K562 (cell line): ENCODE measurements around the gene HSPH1. TPM values are rescaled to one million over a fixed set of nuclear protein-coding genes. Genes with fewer than 3 reads are reported as not detected.

Experiments used
- ATAC-seq: fragments of 200-7000 bp; cut with Tn5 transposase; 3 replicates; pipeline ENCODE4 v1.9.1; 2020; ENCODE audit warnings: moderate library complexity
- BruUV-seq: library from RNA; stranded (reverse); fragments of 400-500 nt; replicated peaks from 2 replicates; lab custom pipeline; 2021; lab: Mats Ljungman, UMichigan
- CTCF ChIA-PET: fragments of 300-600 bp; formaldehyde crosslinking; extraction: SDS; loops from one replicate; lab custom pipeline; 2021; ENCODE audit warnings: low intra/inter-chr PET ratio; lab: Yijun Ruan, JAX
- POLR2A ChIA-PET: fragments of 300-600, 350-650 bp; sonication (Branson Sonifier 250); formaldehyde crosslinking; extraction: SDS; loops from one replicate; lab custom pipeline; 2021; ENCODE audit warnings: antibody characterized with exemption, inconsistent platforms; lab: Yijun Ruan, JAX
- DNase-seq, 4 experiments: peaks; one replicate each; pipeline versions ENCODE4 v3.0.0 to v3.0.0-alpha.2; 2011 to 2018; ENCODE audit warnings: low spot score in 3 of 4, mixed read lengths in 3 of 4; ENCODE audit errors: extremely low read depth in 1 of 4
- FAIRE-seq: peaks from 2 replicates; lab custom pipeline; 2011; peaks lifted over from hg19 to GRCh38; lab: Jason Lieb, UNC
- H2AFZ ChIP-seq: 2 replicates; pipeline ENCODE4 v1.6.0; 2011; ENCODE audit warnings: low read depth, low read length, control low read depth, inconsistent platforms
- H3K27ac ChIP-seq: fragments of 200-600 bp; 3 replicates; pipeline ENCODE4 v1.8.0; 2011; ENCODE audit warnings: low read depth, mild to moderate bottlenecking, control low read depth, inconsistent platforms, low read length, moderate library complexity, mixed read lengths; ENCODE audit errors: extremely low read depth
- H3K27me3 ChIP-seq, 2 experiments: fragments of 300-600 bp in 1 of 2; 2 replicates in 1 of 2; 3 replicates in 1 of 2; pipeline versions ENCODE4 v1.6.0 to v1.8.0; 2011; ENCODE audit warnings: inconsistent platforms in 2 of 2, low read length in 2 of 2, mild to moderate bottlenecking in 1 of 2, mixed read lengths in 1 of 2, moderate library complexity in 1 of 2; ENCODE audit not compliant: control insufficient read depth in 2 of 2, insufficient read depth in 2 of 2
- H3K36me3 ChIP-seq: fragments of 300-600 bp; 3 replicates; pipeline ENCODE4 v1.8.0; 2011; ENCODE audit warnings: mild to moderate bottlenecking, low read length, inconsistent platforms; ENCODE audit not compliant: control insufficient read depth, insufficient read depth
- H3K4me1 ChIP-seq, 2 experiments: fragments of 200-600 bp in 1 of 2; replicated peaks in 1 of 2; 2 replicates in 1 of 2; 3 replicates in 1 of 2; pipeline versions ENCODE4 v1.5.1 to v1.8.0; 2011; ENCODE audit warnings: inconsistent platforms in 2 of 2, low read length in 2 of 2, mild to moderate bottlenecking in 1 of 2, mixed read lengths in 1 of 2, moderate library complexity in 1 of 2; ENCODE audit not compliant: control insufficient read depth in 2 of 2, insufficient read depth in 2 of 2
- H3K4me2 ChIP-seq: 2 replicates; pipeline ENCODE4 v1.6.1; 2011; ENCODE audit warnings: low read length, control low read depth, inconsistent platforms, mixed read lengths; ENCODE audit not compliant: insufficient read depth
- H3K4me3 ChIP-seq: fragments of 200-600 bp; sonication (generic), shearing (Covaris generic); 2 replicates; pipeline ENCODE4 v1.5.1; 2016; ENCODE audit warnings: control low read depth, inconsistent platforms
- H3K79me2 ChIP-seq: fragments of 200-600 bp; 3 replicates; pipeline ENCODE4 v1.8.0; 2011; ENCODE audit warnings: low read length, inconsistent platforms; ENCODE audit not compliant: control insufficient read depth, insufficient read depth
- H3K9ac ChIP-seq, 2 experiments: 2 replicates each; pipeline versions ENCODE4 v1.6.0 to v1.6.1; 2011; ENCODE audit warnings: low read depth in 2 of 2, low read length in 2 of 2, control low read depth in 1 of 2, inconsistent platforms in 1 of 2, mild to moderate bottlenecking in 1 of 2, mixed read lengths in 1 of 2; ENCODE audit not compliant: insufficient read depth in 1 of 2
- H3K9me1 ChIP-seq: one replicate; pipeline ENCODE4 v1.6.0; 2011; ENCODE audit warnings: inconsistent platforms, mild to moderate bottlenecking, low read length, moderate library complexity; ENCODE audit not compliant: control insufficient read depth, insufficient read depth
- H3K9me3 ChIP-seq: replicated peaks from 2 replicates; pipeline ENCODE4 v1.5.1; 2011; ENCODE audit warnings: low read depth, low read length, inconsistent platforms; ENCODE audit not compliant: control insufficient read depth, insufficient read depth
- H4K20me1 ChIP-seq: replicated peaks from 2 replicates; pipeline ENCODE4 v1.6.1; 2011; ENCODE audit warnings: low read length, inconsistent platforms, mixed read lengths; ENCODE audit not compliant: control insufficient read depth, insufficient read depth
- POLR2A ChIP-seq: fragments of 450-650 bp; conservative IDR thresholded peaks from 2 replicates; pipeline ENCODE4 v1.6.1; 2016
- THRAP3 ChIP-seq: fragments of 450-650 bp; IDR thresholded peaks from 2 replicates; pipeline ENCODE4 v1.6.1; 2016; ENCODE audit warnings: mild to moderate bottlenecking, inconsistent platforms, borderline replicate concordance
- WGBS: fragments of 100-300 bp; shearing (Covaris generic); methylation state at CpG from one replicate; pipeline ENCODE4 v1.1.6; 2016; ENCODE audit warnings: low coverage, mixed read lengths; ENCODE audit not compliant: insufficient coverage; ENCODE audit errors: missing lambda C conversion rate; 5-methylcytosine and 5-hydroxymethylcytosine counted together
- in situ Hi-C: fragments of 300-500 bp; cut with MboI; formaldehyde crosslinking; loops from 4 replicates; pipeline ENCODE4 v1.15.0; 2018; ENCODE audit warnings: inconsistent platforms, mixed read lengths
- intact Hi-C: fragments of 100-400 bp; cut with micrococcal nuclease; formaldehyde crosslinking; loops from 2 replicates; pipeline ENCODE4 v1.14.2; 2022
- polyA plus RNA-seq, 8 experiments: library from polyadenylated mRNA; depleted of rRNA in 4 of 8; stranded (reverse) in 5 of 8; unstranded in 3 of 8; fragments of >200 nt; fragmentation: Nextera tagmentation in 2 of 8; fragmentation: Illumina TruSeq in 1 of 8; extraction: Ambion mirVana in 2 of 8; extraction: Trizol in 1 of 8; gene quantifications; 2 replicates each; pipeline versions ENCODE4 v1.2.1 to v1.2.3, GENCODE V29; 2011 to 2014; ENCODE audit warnings: inconsistent platforms in 1 of 8, missing spikeins in 1 of 8
- total RNA-seq, 7 experiments: library from RNA; depleted of rRNA in 6 of 7; stranded (reverse); fragments of >200 nt in 6 of 7; fragmentation: Illumina TruSeq in 2 of 7; extraction: Trizol in 2 of 7; gene quantifications; 2 replicates each; pipeline versions ENCODE4 v1.2.1 to v1.2.3, GENCODE V29; 2011 to 2021; ENCODE audit warnings: low replicate concordance in 1 of 7
- TF ChIP-seq, protein P1 (sequence below): fragments of 450-650 bp; formaldehyde crosslinking; IDR thresholded peaks from 2 replicates; pipeline ENCODE4 v1.4.0; 2020; ENCODE audit warnings: mild to moderate bottlenecking, moderate library complexity
- TF ChIP-seq, protein P2 (sequence below): fragments of 450-650 bp; formaldehyde crosslinking; IDR thresholded peaks from 2 replicates; pipeline ENCODE4 v1.4.0; 2020; ENCODE audit warnings: mild to moderate bottlenecking, moderate library complexity

The HSPH1 gene
- total and polyA plus RNA-seq, 9 of the 15 experiments (the other 6 are each of a cell fraction or from before 2014, with no cell fraction given) = 34.6 to 104 (median 64.7) TPM

DNA sequence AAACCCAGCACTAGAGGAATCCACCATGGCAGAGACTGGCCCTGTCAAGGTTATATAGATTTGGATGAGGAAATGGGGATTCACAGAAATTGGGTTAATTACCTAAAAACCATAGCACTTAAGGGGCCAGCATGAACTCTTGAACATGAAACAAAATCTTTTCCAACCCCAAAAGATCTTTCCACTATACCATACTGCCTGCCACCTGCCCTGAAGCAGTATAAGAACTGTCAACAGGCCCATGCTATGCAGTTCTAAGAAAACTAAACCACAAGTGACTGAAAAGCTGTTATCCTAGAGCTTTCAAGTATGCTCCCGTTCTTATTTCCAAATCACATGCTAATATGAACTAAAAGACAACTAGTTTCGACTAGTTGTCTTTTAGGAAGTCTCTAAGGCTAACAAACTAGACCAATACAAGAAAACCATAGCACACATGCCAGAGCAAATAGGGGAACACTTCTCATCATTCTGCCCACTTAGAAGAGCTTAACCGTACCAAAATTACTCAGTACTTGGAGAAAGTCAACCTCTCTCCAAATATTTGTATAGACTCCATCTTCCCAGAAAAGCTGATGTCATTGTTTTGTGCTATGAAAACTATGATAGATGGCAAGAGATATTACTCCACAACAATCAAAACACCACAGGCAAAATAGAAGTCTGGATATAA lies 27.5 kb downstream of the HSPH1 start:
- Histone ChIP-seq H3K36me3 (peaks cover 37% of the 10 kb centered on the region), H3K27me3 (peaks cover 0 to 6% of the 10 kb centered on the region in 2 experiments; a peak in 2 of 5 replicates), H3K4me2 (no peak overlapping the region), H3K9ac (no peak overlapping the region), H3K4me1 (no peaks in the 10 kb centered on the region), H3K4me3 (no peak overlapping the region), H3K9me3 (no peaks in the 10 kb centered on the region), H3K27ac (no peak overlapping the region), H3K9me1 (no peaks in the 10 kb centered on the region), H4K20me1 (no peaks in the 10 kb centered on the region), H3K79me2 (no peaks in the 10 kb centered on the region), H2AFZ (no peak overlapping the region)
- FAIRE-seq (no peak), ATAC-seq (no peak), DNase-seq (no peak)
- WGBS = 43% methylated on average over 3 of the region's 3 CpGs
- in situ Hi-C loops (no loop called here), intact Hi-C loops (no loop called here)
- TF ChIP-seq, protein P1, sequence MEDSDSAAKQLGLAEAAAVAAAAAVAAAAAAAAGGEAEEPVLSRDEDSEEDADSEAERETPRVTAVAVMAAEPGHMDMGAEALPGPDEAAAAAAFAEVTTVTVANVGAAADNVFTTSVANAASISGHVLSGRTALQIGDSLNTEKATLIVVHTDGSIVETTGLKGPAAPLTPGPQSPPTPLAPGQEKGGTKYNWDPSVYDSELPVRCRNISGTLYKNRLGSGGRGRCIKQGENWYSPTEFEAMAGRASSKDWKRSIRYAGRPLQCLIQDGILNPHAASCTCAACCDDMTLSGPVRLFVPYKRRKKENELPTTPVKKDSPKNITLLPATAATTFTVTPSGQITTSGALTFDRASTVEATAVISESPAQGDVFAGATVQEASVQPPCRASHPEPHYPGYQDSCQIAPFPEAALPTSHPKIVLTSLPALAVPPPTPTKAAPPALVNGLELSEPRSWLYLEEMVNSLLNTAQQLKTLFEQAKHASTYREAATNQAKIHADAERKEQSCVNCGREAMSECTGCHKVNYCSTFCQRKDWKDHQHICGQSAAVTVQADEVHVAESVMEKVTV = no peak
- TF ChIP-seq POLR2A = no peak
- CTCF ChIA-PET = no interaction called here
- BruUV-seq = no TSS peak
- POLR2A ChIA-PET = no interaction called here

DNA sequence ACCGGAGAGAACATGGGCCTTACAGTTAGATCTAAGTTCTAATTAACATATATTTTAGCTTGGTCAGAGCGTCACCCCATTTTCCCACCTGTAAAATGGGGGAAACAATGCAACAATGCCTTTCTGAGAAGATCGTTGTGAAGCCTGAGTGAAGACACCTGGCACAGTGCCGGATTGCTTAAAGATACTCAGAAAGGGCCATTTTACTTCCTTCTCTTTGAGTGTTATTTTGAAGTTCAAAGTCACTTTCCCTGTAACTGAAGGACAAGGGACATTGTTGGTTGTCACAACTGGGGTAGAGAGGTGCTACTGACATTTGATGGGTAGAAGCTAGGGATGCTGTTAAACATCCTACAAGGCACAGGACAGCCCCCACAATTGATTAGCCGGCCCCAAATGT lies 28.1 kb downstream of the HSPH1 start:
- no peak overlapping the region for H3K9ac ChIP-seq
- intact Hi-C loops = no loop called here
- ATAC-seq (no peak), FAIRE-seq (no peak), DNase-seq (no peak)
- BruUV-seq = no TSS peak
- H4K20me1 ChIP-seq = no peaks in the 10 kb centered on the region
- H3K9me1 ChIP-seq = no peaks in the 10 kb centered on the region
- CTCF ChIA-PET = no interaction called here
- no peaks in the 10 kb centered on the region for H3K9me3 ChIP-seq
- H3K27me3 ChIP-seq = peaks cover 0 to 12% of the 10 kb centered on the region in 2 experiments; a peak in 2 of 5 replicates
- no peak overlapping the region for H3K4me2 ChIP-seq
- no peak overlapping the region for H2AFZ ChIP-seq
- H3K4me1 ChIP-seq = no peaks in the 10 kb centered on the region
- POLR2A ChIA-PET = no interaction called here
- in situ Hi-C loops = no loop called here
- 89% methylated on average over 5 of the region's 5 CpGs for WGBS
- H3K36me3 ChIP-seq = peaks cover 32% of the 10 kb centered on the region
- no peak overlapping the region for H3K4me3 ChIP-seq
- no peak for TF ChIP-seq THRAP3
- TF ChIP-seq, protein P2, sequence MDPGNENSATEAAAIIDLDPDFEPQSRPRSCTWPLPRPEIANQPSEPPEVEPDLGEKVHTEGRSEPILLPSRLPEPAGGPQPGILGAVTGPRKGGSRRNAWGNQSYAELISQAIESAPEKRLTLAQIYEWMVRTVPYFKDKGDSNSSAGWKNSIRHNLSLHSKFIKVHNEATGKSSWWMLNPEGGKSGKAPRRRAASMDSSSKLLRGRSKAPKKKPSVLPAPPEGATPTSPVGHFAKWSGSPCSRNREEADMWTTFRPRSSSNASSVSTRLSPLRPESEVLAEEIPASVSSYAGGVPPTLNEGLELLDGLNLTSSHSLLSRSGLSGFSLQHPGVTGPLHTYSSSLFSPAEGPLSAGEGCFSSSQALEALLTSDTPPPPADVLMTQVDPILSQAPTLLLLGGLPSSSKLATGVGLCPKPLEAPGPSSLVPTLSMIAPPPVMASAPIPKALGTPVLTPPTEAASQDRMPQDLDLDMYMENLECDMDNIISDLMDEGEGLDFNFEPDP (CRISPR knock-in tag) = no peak
- H3K27ac ChIP-seq = no peak overlapping the region
- H3K79me2 ChIP-seq = no peaks in the 10 kb centered on the region
